Measurements from ENCODE around the gene CACNA1D. TPM values are rescaled to one million over a fixed set of nuclear protein-coding genes. Genes with fewer than 3 reads are reported as not detected.

Gene CACNA1D
- total RNA-seq, 1 experiment from 2014 or later: 3.3 TPM

DNA sequence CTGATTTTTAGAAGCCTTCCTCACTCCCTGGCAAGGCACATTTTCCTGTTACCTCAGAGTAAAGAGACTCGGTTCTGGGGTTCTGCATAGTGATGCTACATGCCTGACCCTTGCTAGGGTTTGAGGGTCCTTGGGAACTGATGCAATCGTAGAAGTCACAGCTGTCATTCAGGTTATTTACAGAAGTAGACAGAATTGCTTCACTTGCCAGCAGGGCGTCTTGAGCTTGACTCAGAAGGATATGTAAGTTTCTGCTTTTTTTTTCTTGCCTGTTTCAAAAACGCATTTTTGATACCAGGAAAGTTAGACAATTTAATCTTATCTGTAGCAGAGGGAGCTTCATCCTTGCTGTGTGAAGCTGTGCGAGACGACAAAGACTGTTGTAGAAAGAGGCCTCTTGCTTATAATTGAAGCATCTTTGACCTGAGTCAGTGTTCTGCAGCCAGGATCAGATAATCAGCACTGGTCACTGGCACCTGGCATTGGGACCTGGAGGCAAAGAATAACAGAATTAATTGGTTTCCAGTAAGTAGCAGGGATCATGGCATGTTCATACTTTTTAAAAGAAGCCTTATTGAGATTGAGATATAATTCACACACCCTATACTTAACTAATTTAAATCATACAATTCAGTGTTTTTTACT is 24.8 kb downstream of the CACNA1D start:
- in situ Hi-C loops (cut with HindIII; ENCODE audit: low sequenced_read_pairs): no loop called here
- no peak for DNase-seq (ENCODE audit: low spot score)

DNA sequence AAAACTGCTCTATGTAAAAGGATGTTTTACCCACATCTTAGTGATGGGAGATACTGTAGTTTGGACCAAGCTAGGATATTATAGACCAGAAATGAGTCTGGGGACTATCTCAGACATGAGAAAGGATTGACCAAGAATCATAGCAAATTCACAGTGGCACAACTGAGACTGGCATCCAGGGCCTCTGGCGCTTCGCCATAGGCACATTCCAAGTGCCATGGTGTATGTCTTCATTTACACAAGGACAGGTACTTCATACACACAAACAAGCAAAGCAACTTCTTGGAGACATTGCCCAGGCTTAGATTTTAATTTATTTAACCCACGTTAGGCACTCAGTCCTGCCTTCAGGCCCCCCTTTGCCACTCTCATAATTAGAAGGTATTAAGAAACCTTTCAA is 28.9 kb downstream of the CACNA1D start:
- no peak for DNase-seq (ENCODE audit: low spot score)
- in situ Hi-C loops (cut with HindIII; ENCODE audit: low sequenced_read_pairs): no loop called here

DNA sequence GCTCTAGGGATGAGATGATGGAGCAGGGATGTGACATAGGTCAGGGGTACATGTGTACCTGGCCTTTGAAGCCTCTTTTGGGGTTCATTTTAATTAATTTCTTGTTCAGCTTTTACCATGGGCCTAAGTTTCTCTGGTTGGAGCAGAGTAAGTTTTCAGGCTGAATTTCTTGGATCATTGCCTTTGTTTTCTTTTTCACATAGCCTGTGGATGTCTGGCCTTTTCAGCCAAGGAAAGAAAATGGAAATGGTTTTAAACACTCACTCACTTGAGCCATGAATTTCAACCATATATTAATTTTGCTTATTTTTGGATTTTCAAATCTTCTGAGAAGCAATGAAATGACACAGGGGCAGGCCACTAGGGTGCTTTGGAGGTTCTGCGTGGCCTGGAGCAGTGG is 30.2 kb downstream of the CACNA1D start:
- no peak for DNase-seq (ENCODE audit: low spot score)
- in situ Hi-C loops (cut with HindIII; ENCODE audit: low sequenced_read_pairs): no loop called here

DNA sequence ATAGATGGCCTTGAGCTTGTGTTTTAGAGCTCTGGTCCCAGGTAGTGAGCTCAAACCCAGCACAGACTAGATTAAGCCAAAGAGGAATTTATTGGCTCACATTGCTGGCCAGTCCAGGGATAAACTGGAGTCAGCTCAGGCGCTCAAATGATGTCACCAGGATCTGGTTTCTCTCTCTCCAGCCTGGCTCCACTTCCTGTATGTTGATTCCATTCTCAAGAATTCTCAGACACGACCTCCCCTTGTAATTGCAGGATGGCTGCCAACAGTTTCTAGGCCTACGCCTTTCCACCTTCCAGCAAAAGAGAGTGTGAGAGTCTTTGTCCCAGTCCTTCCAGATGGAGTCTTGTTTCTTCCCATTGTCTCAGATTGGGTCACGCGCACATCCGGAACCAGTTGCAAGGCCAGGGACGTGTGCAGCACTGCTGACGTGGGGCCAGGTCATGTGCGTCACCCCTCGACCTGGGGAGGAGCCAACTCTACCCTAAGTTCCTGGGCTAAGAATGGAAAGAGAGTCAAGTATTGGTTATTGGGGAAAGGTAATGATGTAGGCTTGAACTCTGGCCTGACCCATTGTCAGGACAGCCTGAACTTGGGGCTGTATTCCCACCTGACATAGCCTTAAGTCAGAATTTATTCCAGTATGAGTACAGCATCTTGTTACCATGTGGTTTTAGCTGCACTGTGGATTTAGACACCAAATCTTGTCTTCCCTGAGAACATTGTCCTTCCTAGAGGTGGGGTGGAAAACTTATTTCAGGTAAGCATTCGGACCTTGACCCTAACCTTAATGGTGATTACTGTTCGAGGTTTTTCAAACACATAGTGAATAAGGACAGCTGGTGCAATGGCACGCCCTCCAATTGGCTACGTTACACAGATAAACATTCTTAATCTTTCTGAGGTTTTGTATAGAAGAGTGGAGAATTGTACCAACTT is 31.6 kb downstream of the CACNA1D start:
- DNase-seq (ENCODE audit: low spot score): no peak
- in situ Hi-C loops (cut with HindIII; ENCODE audit: low sequenced_read_pairs): no loop called here

DNA sequence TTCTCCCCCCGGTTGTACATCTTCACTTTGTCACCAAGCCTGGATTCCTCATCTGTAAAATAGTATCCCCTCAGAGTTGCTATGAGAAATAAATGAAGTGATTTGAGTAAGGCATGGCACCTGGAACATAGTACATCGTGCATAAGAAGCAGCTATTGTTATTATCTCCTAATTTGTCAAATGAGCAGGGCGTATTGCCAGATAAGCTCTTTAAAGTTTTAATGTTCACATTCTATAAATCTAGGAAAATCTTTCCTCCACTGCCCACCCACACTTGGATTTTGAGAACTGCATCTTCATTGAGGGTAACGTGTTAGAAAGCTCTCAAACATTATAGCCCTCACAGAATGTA is 32.3 kb downstream of the CACNA1D start:
- in situ Hi-C loops (cut with HindIII; ENCODE audit: low sequenced_read_pairs): no loop called here
- no peak for DNase-seq (ENCODE audit: low spot score)

DNA sequence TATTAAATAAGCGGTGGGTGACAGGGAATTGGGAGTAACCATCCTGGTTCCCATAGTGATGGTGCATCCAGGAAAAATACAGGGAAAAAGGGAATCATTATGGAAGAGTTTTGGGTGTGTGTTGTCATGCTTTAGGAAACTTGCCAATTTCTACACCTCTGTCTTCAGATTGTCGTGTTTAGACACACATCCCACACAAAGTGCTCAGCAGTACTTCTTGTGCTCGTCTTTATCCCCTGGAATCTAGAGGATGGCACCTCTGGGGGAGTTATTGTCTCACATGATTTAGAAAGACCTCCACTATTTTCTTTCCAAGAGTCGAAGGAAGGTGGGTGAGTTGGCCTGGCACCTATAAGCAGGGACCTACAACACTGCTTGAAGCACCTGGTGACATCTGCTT is 35.8 kb downstream of the CACNA1D start:
- in situ Hi-C loops (cut with HindIII; ENCODE audit: low sequenced_read_pairs): no loop called here

DNA sequence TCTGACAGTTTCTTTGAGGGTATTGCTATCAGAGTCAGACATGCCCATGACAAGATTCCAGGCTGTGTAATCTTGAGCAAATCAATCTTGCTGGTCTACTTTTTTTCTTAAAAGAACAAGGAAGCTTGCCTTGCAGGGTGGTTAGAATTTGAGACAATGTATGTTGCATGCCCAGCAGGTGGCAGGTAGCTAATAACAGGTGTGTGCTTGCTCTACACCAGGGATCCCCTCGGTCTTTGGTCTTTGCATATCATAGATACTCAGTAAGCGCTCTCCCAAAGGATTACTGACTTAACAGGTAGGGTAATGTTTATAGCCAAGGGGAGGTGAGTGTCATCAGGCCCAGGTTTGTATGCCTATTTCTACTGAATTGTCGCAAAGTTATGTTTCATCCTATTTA is 37.3 kb downstream of the CACNA1D start:
- in situ Hi-C loops (cut with HindIII; ENCODE audit: low sequenced_read_pairs): no loop called here
- no peak for DNase-seq (ENCODE audit: low spot score)

More for the DNA sequence above, 35.8 kb downstream of the CACNA1D start:
- no peak for DNase-seq (ENCODE audit: low spot score)

DNA sequence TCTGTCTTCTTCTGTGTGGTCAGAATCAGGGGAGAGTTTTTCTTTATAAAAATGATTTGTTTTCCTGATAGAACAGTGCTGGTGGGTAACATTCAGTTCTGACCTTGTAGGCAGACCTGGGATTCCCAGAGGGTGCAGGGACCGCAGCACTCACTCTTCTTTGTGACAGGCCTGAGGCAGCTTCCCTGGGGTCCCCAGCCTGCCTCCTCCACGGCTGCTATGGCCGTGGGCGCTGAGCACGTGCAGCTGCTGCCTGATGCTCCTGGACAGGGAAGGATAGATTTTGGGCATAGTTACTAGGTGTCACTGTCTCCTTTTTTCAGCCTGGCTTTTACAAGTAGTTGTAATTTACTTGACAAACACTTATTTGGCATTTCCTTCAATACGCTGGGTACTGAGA is 39.1 kb downstream of the CACNA1D start:
- in situ Hi-C loops (cut with HindIII; ENCODE audit: low sequenced_read_pairs): no loop called here
- no peak for DNase-seq (ENCODE audit: low spot score)

DNA sequence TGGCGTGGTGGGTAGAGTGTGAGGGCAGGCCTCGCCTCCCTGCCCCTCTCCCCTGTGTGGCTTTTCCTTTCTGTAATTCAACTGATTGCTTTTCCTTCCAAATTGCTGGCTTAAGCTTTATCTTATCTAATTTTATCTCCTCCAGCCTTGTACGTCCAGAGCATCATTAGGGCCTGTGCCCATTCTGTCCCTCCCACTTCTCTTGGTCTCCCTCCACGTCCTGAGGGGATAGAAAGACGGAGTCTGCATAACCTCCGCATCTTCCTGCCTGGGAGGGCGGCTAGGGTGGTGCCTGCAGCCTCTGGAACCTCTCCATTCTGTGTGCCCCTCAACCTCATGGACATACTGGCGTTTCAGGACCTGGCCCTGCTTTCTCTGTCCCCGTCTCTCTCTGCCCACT is 39.8 kb downstream of the CACNA1D start:
- in situ Hi-C loops (cut with HindIII; ENCODE audit: low sequenced_read_pairs): no loop called here
- no peak for DNase-seq (ENCODE audit: low spot score)

DNA sequence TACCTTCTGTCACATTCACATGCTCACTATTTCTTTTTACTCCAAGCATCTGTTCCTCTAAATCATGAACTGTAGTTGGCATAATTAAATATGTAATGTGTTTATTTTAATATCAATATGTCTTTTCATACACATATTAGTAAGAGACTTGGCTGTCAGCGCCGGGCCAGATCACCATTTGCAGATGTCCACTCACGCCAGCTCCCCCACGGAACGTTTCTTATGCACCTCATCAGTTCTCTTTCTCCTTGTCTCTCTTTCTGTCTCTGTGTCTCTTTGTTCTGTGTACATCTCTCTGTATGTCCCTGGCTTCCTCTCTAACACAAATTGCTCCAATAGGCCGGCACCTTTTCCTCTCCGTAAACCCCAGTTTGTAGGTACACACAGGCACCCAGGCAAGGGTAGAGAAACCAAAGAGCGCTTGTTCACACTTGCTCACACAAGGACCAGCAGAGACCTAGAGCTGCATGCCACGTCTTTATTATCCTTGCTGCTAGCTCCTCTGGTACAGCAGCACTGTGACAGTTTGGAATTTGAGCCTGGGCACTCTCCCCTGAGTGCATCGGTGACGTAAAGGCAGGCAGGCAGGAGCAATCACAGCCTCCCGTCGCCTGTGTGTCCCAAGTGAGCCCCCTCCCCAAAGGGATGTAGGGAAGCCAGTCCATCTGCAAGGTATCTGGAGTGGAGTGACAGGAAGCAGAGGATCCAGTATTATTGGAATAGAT is 40.4 kb downstream of the CACNA1D start:
- in situ Hi-C loops (cut with HindIII; ENCODE audit: low sequenced_read_pairs): no loop called here
- DNase-seq (ENCODE audit: low spot score): peak; percentile 27

DNA sequence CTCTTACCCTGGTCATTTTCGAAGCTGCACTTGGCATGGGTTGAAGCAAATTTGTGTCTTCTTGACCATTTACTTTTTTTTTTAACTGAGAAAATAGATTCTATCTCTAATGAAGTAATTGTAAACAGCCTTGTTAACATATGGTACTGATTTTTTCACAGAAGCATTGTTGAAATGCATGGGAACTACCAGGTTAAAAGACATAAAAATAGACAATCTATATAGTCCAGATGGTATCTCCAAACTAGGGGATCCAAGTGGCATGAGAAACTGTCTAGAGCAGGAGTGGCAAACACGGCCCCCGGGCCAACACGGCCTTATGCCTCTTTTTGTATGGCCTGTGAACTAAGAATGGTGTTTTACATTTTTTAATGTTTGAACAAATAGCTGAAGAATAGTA is 41.9 kb downstream of the CACNA1D start:
- DNase-seq (ENCODE audit: low spot score): no peak
- in situ Hi-C loops (cut with HindIII; ENCODE audit: low sequenced_read_pairs): no loop called here

DNA sequence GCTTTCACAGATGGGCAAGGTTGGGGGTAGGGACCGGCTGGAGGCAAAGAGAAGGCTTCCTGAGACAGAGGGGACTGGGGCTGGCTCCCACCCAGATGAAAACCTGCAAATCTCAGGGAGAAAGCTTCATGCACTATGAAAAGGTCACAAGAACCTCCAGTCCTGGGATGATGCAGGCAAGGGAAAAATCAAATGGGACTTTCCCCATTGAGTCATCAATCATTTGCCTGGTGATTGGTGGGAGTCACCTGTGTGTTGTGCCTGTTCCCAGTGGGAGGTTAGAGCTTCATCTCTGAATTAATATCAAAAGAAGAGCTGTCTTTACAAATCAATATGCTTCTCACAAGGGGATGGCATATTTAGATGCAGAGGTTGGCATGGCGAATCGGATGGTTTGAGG is 49.9 kb downstream of the CACNA1D start:
- no peak for DNase-seq (ENCODE audit: low spot score)
- in situ Hi-C loops (cut with HindIII; ENCODE audit: low sequenced_read_pairs): no loop called here

DNA sequence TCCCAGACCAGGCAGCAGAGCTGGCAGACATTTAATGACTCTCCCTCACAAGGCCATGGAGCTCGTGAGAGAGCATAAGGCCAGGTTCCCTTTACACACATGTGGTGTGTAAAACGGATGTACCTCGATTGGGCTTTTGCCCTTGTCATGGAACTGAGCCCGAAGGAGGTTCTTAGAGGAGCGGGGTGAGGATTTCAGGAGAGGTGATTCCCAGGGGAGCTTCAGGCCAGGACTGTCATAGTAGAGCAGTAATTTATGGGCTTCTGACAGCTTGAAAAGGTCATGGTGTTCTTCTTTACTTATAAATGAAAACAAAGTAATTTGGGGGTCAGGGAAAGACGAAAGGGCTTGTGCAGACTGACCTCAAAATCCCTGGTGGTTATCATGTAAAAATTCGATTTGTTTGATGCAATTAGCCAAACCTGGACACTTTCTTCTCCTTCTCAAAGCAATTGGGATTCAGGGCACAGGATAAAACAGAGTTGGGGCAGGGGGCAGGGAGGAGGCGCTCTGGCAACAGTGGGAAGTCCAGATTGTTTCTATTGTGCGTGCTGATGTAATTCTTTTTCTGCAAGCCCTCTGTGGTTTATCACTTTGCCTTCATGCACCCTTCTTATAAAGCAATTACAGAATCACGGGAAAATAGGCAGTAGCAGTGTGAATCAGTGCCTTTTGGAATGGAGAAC is 51.0 kb downstream of the CACNA1D start:
- in situ Hi-C loops (cut with HindIII; ENCODE audit: low sequenced_read_pairs): no loop called here
- DNase-seq (ENCODE audit: low spot score): no peak

DNA sequence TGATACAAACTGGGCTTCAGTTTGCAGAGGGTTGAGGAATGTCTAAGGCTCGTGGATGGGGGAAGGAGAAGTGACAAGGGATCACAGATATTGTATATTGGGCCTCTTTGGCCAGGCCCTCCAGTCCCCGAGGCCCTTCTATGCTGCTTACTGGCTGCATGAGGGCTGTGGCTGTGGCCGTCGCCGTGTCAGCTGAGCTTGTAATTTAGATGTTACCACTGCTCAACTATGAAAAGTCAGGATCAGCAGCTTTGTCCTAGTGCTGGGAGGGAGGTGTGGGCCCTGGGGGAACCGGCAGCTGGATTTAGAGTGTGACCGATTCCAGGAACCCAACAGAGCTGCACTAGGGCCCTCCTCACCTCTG is 51.6 kb downstream of the CACNA1D start:
- in situ Hi-C loops (cut with HindIII; ENCODE audit: low sequenced_read_pairs): no loop called here
- DNase-seq (ENCODE audit: low spot score): no peak

DNA sequence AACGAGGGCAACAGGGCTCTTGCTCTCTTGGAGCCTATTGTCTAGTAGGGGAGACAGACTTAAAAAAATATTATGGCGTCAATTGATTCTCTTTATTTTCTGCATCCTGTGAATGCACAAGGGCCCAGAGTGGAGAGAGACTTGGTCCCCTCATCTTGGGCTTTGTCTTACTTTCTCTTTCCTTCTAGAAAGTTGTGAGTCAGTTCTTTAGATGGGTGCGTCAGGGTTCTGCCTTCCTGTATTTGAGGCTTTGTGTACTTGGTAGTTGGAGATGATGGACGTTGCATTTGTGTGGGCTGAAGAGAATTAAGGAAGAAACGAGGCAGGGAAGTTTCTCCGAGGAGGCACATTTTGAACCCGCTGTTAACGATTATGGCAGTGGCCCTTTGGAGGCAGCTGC is 52.9 kb downstream of the CACNA1D start:
- in situ Hi-C loops (cut with HindIII; ENCODE audit: low sequenced_read_pairs): no loop called here

DNA sequence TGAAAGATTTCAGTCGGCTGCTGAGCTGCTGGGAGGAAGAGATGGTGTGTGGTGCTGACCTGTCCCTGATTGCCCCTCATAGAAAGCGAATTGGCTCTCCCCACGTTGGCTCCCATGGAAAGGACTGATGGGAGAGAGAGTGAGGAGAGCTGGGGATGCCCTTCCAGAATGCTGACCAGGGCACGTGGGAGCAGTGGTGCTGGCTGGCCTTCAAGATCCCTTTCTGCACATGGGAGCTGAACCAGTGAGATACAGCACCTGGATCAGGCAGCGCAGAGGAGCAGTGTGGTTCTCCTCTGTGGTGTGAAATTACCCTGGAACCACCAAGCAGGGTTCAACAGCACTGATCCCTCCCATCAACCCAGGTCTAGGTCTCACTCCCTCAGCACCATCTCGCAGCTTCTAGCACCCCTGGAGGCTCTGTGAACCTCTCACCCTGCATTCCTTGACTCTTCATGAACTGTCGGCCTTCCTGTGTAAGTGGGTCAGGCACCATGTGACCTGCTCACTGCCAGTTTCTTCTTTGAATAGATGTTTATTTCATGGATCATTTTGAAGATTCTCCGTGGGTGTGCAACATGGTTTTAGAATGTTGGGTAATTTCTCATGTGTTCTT is 55.7 kb downstream of the CACNA1D start:
- in situ Hi-C loops (cut with HindIII; ENCODE audit: low sequenced_read_pairs): no loop called here
- DNase-seq (ENCODE audit: low spot score): peak; percentile 30

More for the DNA sequence above, 52.9 kb downstream of the CACNA1D start:
- DNase-seq (ENCODE audit: low spot score): no peak

DNA sequence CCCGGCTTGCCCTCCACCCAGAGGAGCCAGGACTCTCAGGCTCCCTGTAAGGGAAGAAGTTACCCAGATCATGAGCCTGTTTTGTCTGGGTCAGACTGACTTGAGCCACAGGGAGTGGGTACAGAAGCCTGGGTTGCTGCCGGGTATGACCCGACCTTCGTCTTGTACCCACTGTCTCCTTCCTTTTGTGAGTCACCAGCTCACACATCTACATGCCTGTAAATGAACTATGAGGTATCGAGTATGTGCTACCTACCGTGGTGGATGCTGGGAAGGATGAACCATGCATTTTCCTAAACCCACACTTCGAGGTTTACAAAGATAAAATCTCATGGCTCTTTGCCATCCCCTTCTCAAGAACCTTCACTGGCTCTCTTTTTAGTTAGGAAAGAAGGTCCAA is 56.9 kb downstream of the CACNA1D start:
- DNase-seq (ENCODE audit: low spot score): no peak
- in situ Hi-C loops (cut with HindIII; ENCODE audit: low sequenced_read_pairs): no loop called here

DNA sequence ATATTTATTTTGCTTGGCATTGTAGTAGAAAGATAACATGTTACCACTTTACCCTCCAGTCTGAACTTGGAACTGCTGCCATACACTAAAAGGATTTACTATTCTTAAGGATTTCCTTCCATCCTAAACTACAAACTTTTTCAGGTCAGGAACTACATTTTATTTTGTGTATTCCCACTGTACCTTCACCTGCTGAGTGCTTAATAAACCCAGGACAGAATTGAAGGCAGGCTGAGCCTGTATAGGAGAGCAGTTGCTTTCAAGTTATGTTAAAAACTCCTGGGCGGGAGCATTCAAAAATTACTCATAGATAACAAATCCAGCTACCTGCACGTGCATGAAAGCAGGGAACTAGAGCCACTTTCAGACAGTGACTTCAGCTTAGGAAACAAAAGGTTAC is 58.3 kb downstream of the CACNA1D start:
- DNase-seq (ENCODE audit: low spot score): no peak
- in situ Hi-C loops (cut with HindIII; ENCODE audit: low sequenced_read_pairs): no loop called here

DNA sequence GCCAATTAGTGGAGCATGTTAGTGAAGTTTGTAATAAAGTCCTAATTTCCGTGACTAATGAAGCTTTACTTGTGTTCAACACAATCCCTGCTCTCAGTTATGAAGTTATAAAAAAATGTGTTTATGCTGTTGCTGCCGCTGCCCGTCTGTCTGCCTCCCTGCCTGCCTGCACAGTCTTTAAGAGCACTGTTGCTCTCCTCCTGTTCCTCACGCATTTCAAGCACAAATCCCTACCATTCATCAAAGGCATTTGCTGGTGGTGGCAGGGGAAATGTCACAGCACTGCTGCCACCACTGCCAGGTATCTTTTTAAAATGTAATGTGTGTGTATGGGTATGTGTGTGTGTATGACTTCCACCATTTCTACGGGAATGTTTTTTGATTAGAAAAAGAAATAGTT is 58.8 kb downstream of the CACNA1D start:
- DNase-seq (ENCODE audit: low spot score): no peak
- in situ Hi-C loops (cut with HindIII; ENCODE audit: low sequenced_read_pairs): no loop called here
